Adrenal gland (tissue), 12 donors: Measurements from ENCODE around the gene NUDT3. TPM values are rescaled to one million over a fixed set of nuclear protein-coding genes. Genes with fewer than 3 reads are reported as not detected.

ENCODE experiments used
- DNase-seq, 7 donors: peaks; one replicate each; pipeline ENCODE4 v3.0.0-alpha.2; 2019 to 2020
- H3K27ac ChIP-seq, 5 donors: fragments of 200-600 bp; sonication (generic) in 4 of 5; 1 replicate in 3 of 5; 2 replicates in 2 of 5; pipeline versions ENCODE4 v1.5.1 to v1.8.0; 2016 to 2020; ENCODE audit warnings: mild to moderate bottlenecking in 1 of 5
- H3K27me3 ChIP-seq: fragments of 200-600 bp; 2 replicates; pipeline ENCODE4 v1.8.0; 2021
- H3K36me3 ChIP-seq, 2 donors: fragments of 200-600 bp; replicated peaks in 1 of 2; 1 replicate in 1 of 2; 2 replicates in 1 of 2; pipeline versions ENCODE4 v1.5.1 to v1.8.0; 2018 to 2022
- H3K4me1 ChIP-seq, 2 donors: fragments of 200-600 bp; replicated peaks in 1 of 2; 1 replicate in 1 of 2; 2 replicates in 1 of 2; pipeline versions ENCODE4 v1.5.1 to v1.8.0; 2018 to 2021
- H3K4me3 ChIP-seq, 4 donors: fragments of 200-600 bp; sonication (generic) in 3 of 4; one replicate each; pipeline ENCODE4 v1.5.1; 2016 to 2018
- H3K9me3 ChIP-seq, 3 donors: fragments of 200-600 bp; sonication (generic) in 1 of 3; replicated peaks in 1 of 3; 1 replicate in 2 of 3; 2 replicates in 1 of 3; pipeline versions ENCODE4 v1.5.1 to v1.8.0; 2016 to 2021
- POLR2A ChIP-seq, 2 donors: fragments of 450-650 bp; IDR thresholded peaks; one replicate each; pipeline ENCODE4 v1.6.1; 2017; ENCODE audit warnings: antibody characterized with exemption in 2 of 2, mild to moderate bottlenecking in 2 of 2, moderate library complexity in 1 of 2
- WGBS, 4 donors: extraction: QIAGEN DNeasy Blood & Tissue Kit in 2 of 4; methylation state at CpG; one replicate each; pipeline versions ENCODE4 v1.1.5 to v1.1.7; 2013 to 2017; 5-methylcytosine and 5-hydroxymethylcytosine counted together
- intact Hi-C, 2 donors: fragments of 100-400 bp; cut with DNase I; formaldehyde crosslinking; loops; one replicate each; pipeline versions ENCODE4 v1.14.1 to v1.15.0; 2022 to 2023
- polyA plus RNA-seq, 3 donors: library from polyadenylated mRNA; stranded (reverse); fragments of 200-250 nt in 2 of 3; fragments of 350-450 nt in 1 of 3; fragmentation: Illumina TruSeq in 1 of 3; extraction: RNeasy Lipid Tissue Mini Kit (QIAGEN cat#74804) in 1 of 3; gene quantifications; one replicate each; pipeline ENCODE4 v1.2.3, GENCODE V29; 2013 to 2014
- total RNA-seq, 9 donors: library from RNA; depleted of rRNA in 4 of 9; stranded (reverse); fragments of >200 nt in 4 of 9; fragments of 120-200 nt in 1 of 9; fragmentation: NEBNext Ultra II Directional in 1 of 9; extraction: Animal tissue kit (Norgen Biotek cat#: 25700) in 1 of 9; gene quantifications; one replicate each; pipeline versions ENCODE4 v1.1.0 to v1.2.4, GENCODE V29; 2013 to 2023
- TF ChIP-seq, protein P1 (sequence below), 6 experiments: fragments of 450-650 bp in 4 of 6; fragments of 200-600 bp in 2 of 6; sonication (generic) in 1 of 6; IDR thresholded peaks; 1 replicate in 5 of 6; 2 replicates in 1 of 6; pipeline versions ENCODE4 v1.5.1 to v1.8.0; 2016 to 2021; ENCODE audit warnings: antibody characterized with exemption in 6 of 6, mild to moderate bottlenecking in 2 of 6, moderate library complexity in 1 of 6
- donor health status: healthy with polysubstance abuse.
- donor health status: Bipolar disorder and iron deficiency.
- donor health status: DM: yes; HTN: yes; CAD: no.
- donor health status: DM: no; HTN: no; CAD: no.
- donor health status: DM: no; HTN: no; CAD: no.
- donor health status: DM: yes; HTN: yes; CAD: no.

The NUDT3 gene
- total and polyA plus RNA-seq, 12 donors = 18.2 to 56.3 (median 40.9) TPM

DNA sequence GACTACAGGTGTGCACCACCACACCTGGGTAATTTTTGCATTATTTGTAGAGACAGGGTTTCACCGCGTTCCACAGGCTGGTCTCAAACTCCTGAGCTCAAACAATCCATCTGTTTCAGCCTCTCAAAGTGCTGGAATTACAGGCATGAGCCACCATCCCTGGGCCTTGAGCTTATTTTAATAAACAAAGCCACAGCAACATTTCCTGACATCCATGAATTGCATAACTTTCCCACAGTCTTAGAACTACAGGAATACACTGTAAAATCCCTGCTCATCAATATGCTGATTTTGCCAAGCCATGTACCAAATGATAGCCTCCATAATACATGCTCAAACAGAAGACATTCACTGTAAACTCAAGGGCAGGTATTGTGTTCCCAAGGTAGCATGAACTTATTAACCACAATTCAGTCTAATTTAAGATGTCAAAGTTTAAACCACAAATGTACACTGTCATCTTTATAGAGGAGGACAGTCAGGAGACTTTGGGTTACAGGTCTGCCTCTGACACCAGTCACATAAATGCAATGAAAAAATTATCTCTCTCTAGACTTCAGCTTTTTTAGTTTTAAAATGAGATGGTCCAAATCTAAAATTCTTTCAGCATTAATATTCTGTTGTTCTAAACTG lies 40.0 kb downstream of the NUDT3 start:
- DNase-seq = peak in 1 of 7 donors; percentile 32
- intact Hi-C loops = no loop called here
- Histone ChIP-seq H3K9me3 (no peaks in the 10 kb centered on the region), H3K27me3 (no peaks in the 10 kb centered on the region), H3K27ac (peak overlapping the region in 3 of 5 donors; percentile 17 to 43 (median 24)), H3K4me3 (no peak overlapping the region), H3K36me3 (no peaks in the 10 kb centered on the region), H3K4me1 (peaks cover 9 to 27% of the 10 kb centered on the region in 2 donors)
- 79 to 92% (median 83%) methylated on average over 2 of the region's 2 CpGs for WGBS, 4 donors
- TF ChIP-seq, protein P1, sequence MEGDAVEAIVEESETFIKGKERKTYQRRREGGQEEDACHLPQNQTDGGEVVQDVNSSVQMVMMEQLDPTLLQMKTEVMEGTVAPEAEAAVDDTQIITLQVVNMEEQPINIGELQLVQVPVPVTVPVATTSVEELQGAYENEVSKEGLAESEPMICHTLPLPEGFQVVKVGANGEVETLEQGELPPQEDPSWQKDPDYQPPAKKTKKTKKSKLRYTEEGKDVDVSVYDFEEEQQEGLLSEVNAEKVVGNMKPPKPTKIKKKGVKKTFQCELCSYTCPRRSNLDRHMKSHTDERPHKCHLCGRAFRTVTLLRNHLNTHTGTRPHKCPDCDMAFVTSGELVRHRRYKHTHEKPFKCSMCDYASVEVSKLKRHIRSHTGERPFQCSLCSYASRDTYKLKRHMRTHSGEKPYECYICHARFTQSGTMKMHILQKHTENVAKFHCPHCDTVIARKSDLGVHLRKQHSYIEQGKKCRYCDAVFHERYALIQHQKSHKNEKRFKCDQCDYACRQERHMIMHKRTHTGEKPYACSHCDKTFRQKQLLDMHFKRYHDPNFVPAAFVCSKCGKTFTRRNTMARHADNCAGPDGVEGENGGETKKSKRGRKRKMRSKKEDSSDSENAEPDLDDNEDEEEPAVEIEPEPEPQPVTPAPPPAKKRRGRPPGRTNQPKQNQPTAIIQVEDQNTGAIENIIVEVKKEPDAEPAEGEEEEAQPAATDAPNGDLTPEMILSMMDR (IDR thresholded peaks at IDR 0.05) = no peak

- peak in 1 of 7 donors; percentile 29 for DNase-seq
- no peaks in the 10 kb centered on the region for H3K9me3 ChIP-seq
- no peak overlapping the region for H3K27ac ChIP-seq
- no peaks in the 10 kb centered on the region for H3K27me3 ChIP-seq
- WGBS, 4 donors = 67 to 76% (median 70%) methylated on average over 7 of the region's 7 CpGs
- H3K36me3 ChIP-seq = no peaks in the 10 kb centered on the region
- TF ChIP-seq, protein P1 (IDR thresholded peaks at IDR 0.05) = no peak
- no peak for TF ChIP-seq POLR2A (IDR thresholded peaks at IDR 0.05)
- peaks cover 9 to 34% of the 10 kb centered on the region in 2 donors for H3K4me1 ChIP-seq
- no peak overlapping the region for H3K4me3 ChIP-seq
- intact Hi-C loops = no loop called here
Measured at GRCh38 chr6:34350934-34351217, 41.6 kb downstream of the NUDT3 start.

GRCh38 chr6:34350137-34350933 lies 42.1 kb downstream of the NUDT3 start:
- Histone ChIP-seq H3K27me3 (no peaks in the 10 kb centered on the region), H3K9me3 (no peaks in the 10 kb centered on the region), H3K4me1 (peaks cover 9 to 38% of the 10 kb centered on the region in 2 donors), H3K36me3 (no peaks in the 10 kb centered on the region), H3K4me3 (no peak overlapping the region), H3K27ac (peak overlapping the region in 2 of 5 donors; percentile 0 to 5)
- no peak for DNase-seq
- 10 to 29% (median 12%) methylated on average over 1 of the region's 1 CpG for WGBS, 4 donors
- TF ChIP-seq, protein P1 (IDR thresholded peaks at IDR 0.05) = no peak
- TF ChIP-seq POLR2A (IDR thresholded peaks at IDR 0.05) = no peak
- intact Hi-C loops = no loop called here

GRCh38 chr6:34349211-34349610 lies 43.3 kb downstream of the NUDT3 start:
- Histone ChIP-seq H3K4me3 (no peak overlapping the region), H3K27me3 (no peaks in the 10 kb centered on the region), H3K9me3 (no peaks in the 10 kb centered on the region), H3K27ac (no peak overlapping the region), H3K4me1 (peaks cover 15 to 43% of the 10 kb centered on the region in 2 donors), H3K36me3 (no peaks in the 10 kb centered on the region)
- 93 to 99% (median 95%) methylated on average over 4 of the region's 4 CpGs for WGBS, 4 donors
- DNase-seq = no peak
- TF ChIP-seq, protein P1 (IDR thresholded peaks at IDR 0.05) = no peak
- no peak for TF ChIP-seq POLR2A (IDR thresholded peaks at IDR 0.05)
- intact Hi-C loops = no loop called here
